Inflammatory macrophage (primary cell): ENCODE results near the gene CRY2.
A peak's percentile ranks its signal among the peaks of the same experiment; 100 is the strongest.

Experiments used
- DNase-seq, 2 donors: peaks; one replicate each; pipeline ENCODE4 v3.0.0-alpha.2; 2020 to 2022

The CRY2 gene

DNA sequence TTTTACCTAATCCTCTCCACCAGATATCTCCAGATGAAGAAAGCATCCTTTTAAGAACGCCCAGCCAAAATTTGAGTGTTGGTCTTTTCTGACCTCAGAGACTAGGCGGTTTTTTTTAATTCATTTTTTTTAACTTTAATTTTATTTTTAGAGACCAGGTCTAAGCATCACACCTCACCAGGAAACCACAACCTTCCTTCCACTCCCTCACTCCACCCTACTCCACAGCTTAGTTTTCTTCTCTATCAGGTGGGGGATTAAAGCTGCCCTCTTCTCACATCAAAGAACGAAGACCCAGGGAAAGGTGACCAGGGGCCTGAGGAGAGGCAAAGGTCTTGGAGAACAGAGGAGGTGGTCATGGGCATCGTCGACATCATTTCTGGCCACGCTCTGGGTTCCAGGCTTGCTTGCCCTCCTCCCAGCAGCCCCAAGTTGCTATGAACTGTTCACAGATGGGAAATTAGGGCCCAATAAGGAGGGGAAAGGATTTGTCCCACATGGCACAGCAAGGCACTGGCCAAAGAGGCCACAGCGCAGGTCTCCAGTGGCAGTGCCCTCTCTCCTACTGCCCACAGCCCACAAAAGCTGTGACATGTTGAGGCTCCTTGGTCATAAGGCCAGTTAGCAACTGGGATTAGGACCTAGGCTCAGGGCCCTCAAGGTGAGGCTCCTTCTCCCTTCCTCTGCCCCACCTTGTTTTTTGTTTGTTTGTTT lies 71.8 kb downstream of the CRY2 start:
- DNase-seq = no peak

DNA sequence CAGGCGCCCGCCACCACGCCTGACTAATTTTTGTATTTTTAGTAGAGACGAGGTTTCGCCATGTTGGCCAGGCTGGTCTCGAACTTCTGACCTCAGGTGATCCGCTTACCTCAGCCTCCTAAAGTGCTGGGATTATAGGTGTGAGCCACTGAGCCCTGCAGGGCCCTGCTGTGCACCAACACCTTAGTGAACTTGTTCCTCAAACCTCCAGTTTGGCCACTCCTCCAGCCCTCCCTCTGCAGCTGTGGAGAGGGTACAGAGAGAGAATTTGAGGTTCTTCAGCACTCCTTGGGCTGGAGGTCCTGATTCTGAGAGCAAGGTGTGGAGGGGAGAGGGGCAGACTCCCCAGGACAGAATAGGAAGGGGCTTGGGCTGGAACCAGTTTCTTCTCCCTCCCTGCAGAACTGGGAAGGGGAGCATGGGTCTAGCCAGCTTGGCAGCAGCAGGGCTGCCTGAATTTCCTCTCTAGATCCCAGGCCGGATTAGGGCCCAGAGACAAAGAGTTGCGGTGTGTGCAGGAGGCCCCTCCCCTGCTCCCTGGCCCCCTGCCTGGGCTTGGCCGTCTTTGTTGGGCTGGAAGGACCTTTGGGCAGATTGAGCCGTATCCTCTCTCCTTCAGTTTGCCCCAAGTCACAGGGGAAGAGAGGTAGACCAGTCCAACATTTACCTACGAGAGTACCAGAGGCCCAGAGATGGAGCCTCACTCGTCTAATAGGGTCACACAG lies 72.7 kb downstream of the CRY2 start:
- no peak for DNase-seq

DNA sequence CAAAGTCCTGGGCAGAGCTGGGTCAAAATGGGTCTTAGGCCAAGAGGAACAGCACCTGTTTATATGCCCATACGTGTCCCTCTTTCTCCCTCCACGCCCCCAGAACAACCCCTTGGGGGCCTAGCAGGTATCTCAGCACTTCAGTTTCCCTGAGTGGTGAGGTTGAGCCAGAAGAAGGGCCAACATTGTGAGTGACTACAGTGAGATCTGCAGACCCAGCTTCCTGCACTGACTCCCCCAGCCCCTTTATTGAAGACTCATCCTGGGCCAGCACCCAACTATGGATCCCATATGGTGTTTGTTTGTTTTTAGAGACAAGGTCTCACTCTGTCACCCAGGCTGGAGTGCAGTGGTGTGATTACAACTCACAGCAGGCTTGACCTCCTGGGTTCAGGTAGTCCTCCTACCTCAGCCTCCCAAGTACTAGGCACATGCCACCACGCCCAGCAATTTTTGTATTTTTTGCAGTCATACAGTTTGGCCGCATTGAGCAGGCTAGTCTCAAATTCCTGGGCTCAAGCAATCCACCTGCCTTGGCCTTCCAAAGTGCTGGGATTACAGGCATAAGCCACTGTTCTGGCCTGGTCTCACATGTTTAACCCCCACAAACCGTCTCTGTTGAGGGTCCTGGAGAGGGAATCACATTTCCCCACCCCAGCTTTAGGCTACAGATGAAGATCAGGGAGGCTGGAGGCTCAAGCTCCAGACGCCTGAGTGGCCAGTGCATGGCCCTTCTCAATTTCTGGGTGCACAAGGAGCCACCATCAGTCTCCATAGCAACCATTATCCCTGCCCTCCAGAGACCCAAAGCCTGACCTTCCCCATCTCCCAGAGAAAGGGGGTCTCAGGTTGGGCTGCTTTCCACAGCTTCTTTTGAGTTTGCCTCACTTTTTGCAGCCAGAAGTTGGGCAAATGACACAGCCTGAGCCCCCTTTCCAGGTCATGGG lies 73.5 kb downstream of the CRY2 start:
- DNase-seq = no peak

GRCh38 chr11:45921561-45922424 lies 74.5 kb downstream of the CRY2 start:
- DNase-seq = no peak

GRCh38 chr11:45922425-45923082 lies 75.3 kb downstream of the CRY2 start, which contains the start of gene LARGE2:
LARGE2 (plus strand) TSS chr11:45922656; CDS start chr11:45922883, 227 bp downstream.
- DNase-seq = no peak

DNA sequence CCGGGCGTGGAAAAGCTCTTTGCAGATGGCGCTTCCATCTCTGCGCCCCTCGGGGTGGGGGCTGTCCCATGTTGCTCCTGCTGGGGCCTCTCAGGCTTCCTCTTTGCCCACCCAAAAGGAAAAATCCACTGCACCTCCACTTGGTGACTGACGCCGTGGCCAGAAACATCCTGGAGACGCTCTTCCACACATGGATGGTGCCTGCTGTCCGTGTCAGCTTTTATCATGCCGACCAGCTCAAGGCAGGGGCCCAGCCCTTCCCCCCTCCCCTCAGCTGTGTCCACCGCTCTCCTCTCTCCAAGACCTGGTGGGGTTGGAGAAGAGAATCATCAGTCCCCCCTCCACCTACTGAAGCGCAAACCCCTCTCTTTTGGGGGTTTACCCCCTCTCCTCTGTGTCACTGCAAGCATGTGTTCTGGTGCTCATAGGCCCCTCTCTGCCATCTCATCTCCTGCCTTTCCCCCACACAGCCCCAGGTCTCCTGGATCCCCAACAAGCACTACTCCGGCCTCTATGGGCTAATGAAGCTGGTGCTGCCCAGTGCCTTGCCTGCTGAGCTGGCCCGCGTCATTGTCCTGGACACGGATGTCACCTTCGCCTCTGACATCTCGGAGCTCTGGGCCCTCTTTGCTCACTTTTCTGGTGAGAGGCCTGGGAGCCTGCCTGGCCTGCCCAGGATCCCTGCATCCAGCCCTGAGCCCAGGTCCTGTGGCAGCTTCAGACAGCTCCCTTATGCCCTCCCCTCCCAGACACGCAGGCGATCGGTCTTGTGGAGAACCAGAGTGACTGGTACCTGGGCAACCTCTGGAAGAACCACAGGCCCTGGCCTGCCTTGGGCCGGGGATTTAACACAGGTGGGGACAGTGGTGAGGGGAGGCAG lies 77.0 kb downstream of the CRY2 start:
- no peak for DNase-seq

DNA sequence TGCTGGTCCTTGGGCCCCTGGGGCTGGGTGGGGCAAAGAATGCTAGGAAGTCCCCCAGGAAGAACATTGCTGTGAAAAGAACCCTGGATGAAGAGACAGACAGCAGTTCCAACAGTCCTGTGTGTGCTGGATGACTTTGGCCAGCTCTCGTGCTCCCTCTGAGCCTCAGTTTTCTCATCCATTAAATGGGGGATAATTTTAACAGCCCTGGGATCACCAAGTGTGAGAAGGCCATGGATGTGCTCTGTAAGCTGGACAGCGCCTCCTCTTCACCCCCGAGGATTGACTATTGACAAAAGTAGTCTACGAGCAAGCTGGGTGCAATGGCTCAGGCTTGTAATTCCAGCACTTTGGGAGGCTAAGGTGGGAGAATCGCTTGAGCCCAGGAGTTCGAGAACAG lies 77.7 kb downstream of the CRY2 start:
- DNase-seq = no peak

GRCh38 chr11:45925550-45925949 lies 78.3 kb downstream of the CRY2 start:
- DNase-seq = no peak

DNA sequence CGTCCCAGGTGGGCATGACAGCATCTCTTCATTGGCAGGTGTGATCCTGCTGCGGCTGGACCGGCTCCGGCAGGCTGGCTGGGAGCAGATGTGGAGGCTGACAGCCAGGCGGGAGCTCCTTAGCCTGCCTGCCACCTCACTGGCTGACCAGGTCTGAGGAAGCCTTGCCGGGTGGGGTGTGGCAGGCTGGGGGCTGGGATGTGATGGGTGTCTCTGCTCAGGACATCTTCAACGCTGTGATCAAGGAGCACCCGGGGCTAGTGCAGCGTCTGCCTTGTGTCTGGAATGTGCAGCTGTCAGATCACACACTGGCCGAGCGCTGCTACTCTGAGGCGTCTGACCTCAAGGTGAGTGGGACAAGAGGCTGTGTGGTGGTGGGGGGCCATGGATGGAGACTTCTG lies 78.7 kb downstream of the CRY2 start:
- no peak for DNase-seq

- DNase-seq = no peak
Measured at GRCh38 chr11:45926536-45927331, 79.5 kb downstream of the CRY2 start.

- no peak for DNase-seq
Measured at GRCh38 chr11:45927332-45927683, 80.0 kb downstream of the CRY2 start.

DNA sequence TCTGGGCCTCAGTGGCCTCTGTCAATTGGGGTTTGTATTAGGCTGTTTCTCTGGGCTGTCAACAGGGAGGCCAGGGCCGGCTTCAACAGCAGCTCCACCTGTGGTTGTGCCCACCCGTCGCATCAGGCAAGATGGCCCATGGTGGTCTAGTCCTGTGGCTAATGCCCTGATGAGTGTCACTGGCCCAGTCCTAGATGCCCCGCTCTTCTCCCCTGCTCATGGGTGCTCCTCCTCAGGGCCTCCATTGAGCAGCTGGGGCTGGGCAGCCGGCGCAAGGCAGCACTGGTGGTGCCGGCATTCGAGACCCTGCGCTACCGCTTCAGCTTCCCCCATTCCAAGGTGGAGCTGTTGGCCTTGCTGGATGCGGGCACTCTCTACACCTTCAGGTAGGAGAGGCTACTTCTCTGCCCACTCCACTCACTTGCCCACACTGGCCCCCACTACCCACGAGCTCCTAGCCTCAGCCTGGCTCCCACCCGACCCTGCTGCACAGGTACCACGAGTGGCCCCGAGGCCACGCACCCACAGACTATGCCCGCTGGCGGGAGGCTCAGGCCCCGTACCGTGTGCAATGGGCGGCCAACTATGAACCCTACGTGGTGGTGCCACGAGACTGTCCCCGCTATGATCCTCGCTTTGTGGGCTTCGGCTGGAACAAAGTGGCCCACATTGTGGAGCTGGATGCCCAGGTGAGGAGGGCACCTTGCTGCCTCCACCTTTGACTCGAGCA lies 80.6 kb downstream of the CRY2 start:
- DNase-seq = no peak

- no peak for DNase-seq
Measured at GRCh38 chr11:45928535-45929215, 81.4 kb downstream of the CRY2 start.

- DNase-seq = no peak
Measured at GRCh38 chr11:45929486-45930030, 82.3 kb downstream of the CRY2 start.

DNA sequence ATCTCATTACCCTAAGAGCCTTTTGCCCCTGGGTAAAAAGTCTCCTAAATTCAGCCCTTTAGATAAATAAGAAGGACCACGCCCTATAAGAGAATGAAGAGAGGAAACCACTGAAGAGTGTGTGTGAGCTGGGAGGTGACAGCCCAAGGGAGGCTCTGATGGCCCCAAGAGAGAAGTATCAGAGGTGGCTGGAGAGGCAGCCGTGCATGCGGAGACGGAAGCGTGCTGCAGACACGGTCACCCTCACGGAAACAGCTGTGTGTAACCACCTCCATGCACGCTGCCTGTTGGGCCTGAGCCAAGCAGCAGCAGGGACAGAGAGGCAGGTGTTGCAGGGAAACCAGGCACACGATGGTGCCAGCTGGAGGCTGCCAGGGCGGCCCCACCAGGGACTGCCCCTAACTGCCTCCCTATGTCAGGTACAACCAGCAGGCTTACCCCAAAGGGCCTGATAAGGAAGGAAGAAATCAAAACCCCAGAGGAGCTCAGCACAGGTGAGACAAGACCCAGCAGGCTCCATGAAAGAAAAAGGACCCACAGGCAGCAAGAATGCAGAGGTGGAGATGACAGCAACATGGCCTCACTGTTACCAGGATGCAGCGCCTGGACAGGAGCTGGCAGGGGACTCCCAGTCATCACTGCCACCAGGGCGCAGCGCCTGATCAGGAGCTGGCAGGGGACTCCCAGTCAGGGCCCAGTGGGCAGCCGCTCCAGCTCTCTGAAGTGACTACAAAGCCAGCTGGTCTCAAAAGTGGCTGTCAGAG lies 82.9 kb downstream of the CRY2 start:
- peak in 1 of 2 donors; percentile 5 for DNase-seq

- DNase-seq = no peak
Measured at GRCh38 chr11:45930951-45931570, 83.8 kb downstream of the CRY2 start.

DNA sequence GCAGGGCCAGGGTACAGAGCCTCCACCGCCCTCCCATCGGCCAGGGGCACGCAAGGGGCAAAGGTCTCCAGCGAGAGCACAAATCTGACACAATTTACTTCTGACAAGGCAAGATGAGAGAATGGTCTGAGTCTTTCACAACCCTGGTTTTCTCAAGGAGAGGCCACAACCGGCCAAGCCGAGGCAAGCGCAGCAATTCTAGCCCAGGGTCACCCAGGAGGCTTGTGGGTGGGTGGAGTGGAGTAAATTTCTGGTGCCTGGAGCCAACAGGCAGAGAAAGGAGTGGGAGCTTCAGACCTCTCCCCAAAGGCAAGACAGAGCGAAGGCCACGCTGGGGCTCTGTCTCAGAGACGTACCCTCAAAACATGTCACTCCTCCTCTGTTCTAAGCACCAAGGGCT lies 84.5 kb downstream of the CRY2 start:
- DNase-seq = peak; percentile 25 to 40
